Breast epithelium (tissue), 3 donors: ENCODE measurements around the gene DNMT3L.

Experiments used
- POLR2A ChIP-seq: fragments of 450-650 bp; IDR thresholded peaks from one replicate; pipeline ENCODE4 v1.6.1; 2016; ENCODE audit warnings: antibody characterized with exemption, mild to moderate bottlenecking, moderate library complexity
- POLR2AphosphoS5 ChIP-seq, 3 donors: sonication (generic); formaldehyde crosslinking; IDR thresholded peaks; one replicate each; pipeline ENCODE4 v1.6.1; 2017; ENCODE audit warnings: antibody characterized with exemption in 3 of 3
- TF ChIP-seq, protein P1 (sequence below), 3 donors: fragments of 450-650 bp; IDR thresholded peaks; one replicate each; pipeline ENCODE4 v1.5.1; 2016 to 2017; ENCODE audit warnings: antibody characterized with exemption in 3 of 3, mild to moderate bottlenecking in 3 of 3, moderate library complexity in 3 of 3

DNA sequence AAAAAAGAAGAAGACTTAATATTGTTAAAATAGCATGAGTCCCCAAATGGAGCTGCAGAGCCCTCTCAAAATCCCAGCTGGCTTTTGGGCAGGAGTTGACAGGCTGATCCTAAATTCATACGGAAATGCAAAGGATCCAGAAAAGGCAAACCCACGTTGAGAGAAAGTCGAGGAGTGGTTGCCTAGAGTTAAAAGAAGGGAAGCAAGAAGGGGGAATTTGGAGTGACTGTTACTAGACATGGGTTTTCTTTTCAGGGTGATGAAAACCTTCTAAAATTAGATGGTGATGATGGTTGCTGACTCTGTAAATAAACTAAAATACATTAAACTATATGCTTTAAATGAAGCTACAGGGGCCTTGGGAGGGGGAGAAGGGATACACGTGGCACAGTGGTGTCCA lies 1.6 kb downstream of the DNMT3L start:
- TF ChIP-seq, protein P1, sequence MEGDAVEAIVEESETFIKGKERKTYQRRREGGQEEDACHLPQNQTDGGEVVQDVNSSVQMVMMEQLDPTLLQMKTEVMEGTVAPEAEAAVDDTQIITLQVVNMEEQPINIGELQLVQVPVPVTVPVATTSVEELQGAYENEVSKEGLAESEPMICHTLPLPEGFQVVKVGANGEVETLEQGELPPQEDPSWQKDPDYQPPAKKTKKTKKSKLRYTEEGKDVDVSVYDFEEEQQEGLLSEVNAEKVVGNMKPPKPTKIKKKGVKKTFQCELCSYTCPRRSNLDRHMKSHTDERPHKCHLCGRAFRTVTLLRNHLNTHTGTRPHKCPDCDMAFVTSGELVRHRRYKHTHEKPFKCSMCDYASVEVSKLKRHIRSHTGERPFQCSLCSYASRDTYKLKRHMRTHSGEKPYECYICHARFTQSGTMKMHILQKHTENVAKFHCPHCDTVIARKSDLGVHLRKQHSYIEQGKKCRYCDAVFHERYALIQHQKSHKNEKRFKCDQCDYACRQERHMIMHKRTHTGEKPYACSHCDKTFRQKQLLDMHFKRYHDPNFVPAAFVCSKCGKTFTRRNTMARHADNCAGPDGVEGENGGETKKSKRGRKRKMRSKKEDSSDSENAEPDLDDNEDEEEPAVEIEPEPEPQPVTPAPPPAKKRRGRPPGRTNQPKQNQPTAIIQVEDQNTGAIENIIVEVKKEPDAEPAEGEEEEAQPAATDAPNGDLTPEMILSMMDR (IDR thresholded peaks at IDR 0.05) = no peak
- no peak for TF ChIP-seq POLR2AphosphoS5 (IDR thresholded peaks at IDR 0.05)
- no peak for TF ChIP-seq POLR2A
